SJCRH30 (cell line): Measurements from ENCODE around the gene GRIN2A. TPM values are rescaled to one million over a fixed set of nuclear protein-coding genes. Genes with fewer than 3 reads are reported as not detected.

Source experiments
- DNase-seq, 2 experiments: peaks; one replicate each; pipeline ENCODE4 v3.0.0-alpha.2; 2015 to 2020
- H3K27ac ChIP-seq: fragments of 250-450 bp; sonication (Bioruptor Pico); 2 replicates; pipeline ENCODE4 v1.5.1; 2020; ENCODE audit warnings: mild to moderate bottlenecking, moderate library complexity
- H3K27me3 ChIP-seq: fragments of 250-450 bp; sonication (Bioruptor Pico); 2 replicates; pipeline ENCODE4 v1.5.1; 2020; ENCODE audit warnings: mild to moderate bottlenecking, moderate library complexity
- H3K36me3 ChIP-seq: fragments of 250-450 bp; sonication (Bioruptor Pico); 2 replicates; pipeline ENCODE4 v1.5.1; 2020; ENCODE audit warnings: mild to moderate bottlenecking, moderate library complexity
- H3K4me1 ChIP-seq: fragments of 250-450 bp; sonication (Bioruptor Pico); 2 replicates; pipeline ENCODE4 v1.5.1; 2020; ENCODE audit warnings: mild to moderate bottlenecking, moderate library complexity
- H3K4me3 ChIP-seq: fragments of 250-450 bp; sonication (Bioruptor Pico); 2 replicates; pipeline ENCODE4 v1.5.1; 2020; ENCODE audit warnings: mild to moderate bottlenecking, moderate library complexity
- H3K9me3 ChIP-seq: fragments of 250-450 bp; sonication (Bioruptor Pico); replicated peaks from 2 replicates; pipeline ENCODE4 v1.5.1; 2020; ENCODE audit warnings: mild to moderate bottlenecking, moderate library complexity
- total RNA-seq: library from RNA; depleted of rRNA; stranded (reverse); fragments of >200 nt; shearing (Covaris generic); gene quantifications from 2 replicates; pipeline ENCODE4 v1.2.3, GENCODE V29; 2014

Gene GRIN2A
- total RNA-seq, 1 experiment from 2014 or later = 0.38 TPM

DNA sequence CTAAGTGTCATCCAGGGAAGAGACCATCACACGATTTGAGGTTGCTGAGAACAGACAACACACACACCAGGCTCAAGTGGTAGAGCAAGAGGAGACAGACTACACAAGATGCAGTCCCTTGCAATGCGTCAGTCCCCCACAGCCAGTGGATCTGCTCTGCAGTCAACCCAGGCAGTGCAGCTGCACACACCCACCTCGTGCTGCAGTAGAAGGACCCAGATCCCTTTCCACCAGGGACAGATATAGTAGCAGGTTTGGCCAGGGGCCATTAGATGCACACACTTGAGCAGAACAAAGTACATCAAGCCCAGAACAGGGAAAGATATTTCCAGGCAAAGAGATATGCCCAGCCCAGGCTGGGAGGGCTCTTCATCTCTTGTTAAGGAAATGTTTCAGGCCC, 112.9 kb downstream of the GRIN2A start:
- Histone ChIP-seq H3K4me1 (no peaks in the 10 kb centered on the region), H3K4me3 (no peak overlapping the region), H3K27me3 (no peaks in the 10 kb centered on the region), H3K36me3 (no peaks in the 10 kb centered on the region), H3K9me3 (no peaks in the 10 kb centered on the region), H3K27ac (no peak overlapping the region)
- no peak for DNase-seq

DNA sequence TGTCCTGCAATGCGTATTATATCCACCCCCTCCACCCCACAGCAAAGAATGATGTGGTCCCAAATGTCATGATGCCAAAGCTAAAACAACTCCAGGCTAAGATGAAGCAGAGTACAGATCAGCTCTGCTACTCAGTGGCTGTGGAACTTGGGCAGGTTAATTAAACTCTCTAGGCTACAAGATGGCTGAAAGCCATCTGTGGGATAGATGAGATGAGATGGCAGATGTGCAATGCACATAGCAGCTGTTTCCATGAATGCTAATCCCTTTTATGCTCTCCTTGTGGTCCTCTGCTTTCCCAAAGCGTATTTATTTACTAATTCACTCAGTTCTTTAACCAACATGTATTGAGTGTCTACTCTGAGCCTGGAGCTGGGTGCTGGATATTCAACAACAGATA, 114.4 kb downstream of the GRIN2A start:
- H3K27ac ChIP-seq = no peak overlapping the region

DNA sequence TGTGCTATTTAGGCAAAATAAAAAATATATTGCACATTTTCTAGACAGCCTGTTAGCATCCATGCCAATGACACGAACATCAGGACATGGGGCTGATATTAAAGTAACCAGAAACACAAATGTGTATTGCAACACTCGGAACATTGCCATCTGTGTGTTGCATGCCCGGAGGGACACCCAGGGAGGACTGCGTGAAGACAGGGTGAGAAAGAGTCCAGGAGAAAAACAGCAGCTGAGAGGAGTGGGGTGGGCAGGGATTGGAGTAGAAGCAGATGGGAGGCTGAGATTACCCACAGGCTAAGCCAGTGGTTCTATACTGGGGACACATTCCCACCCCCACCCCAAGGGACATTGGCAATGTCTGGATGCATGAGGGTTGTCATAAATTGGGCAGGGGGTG, 114.8 kb downstream of the GRIN2A start:
- H3K27me3 ChIP-seq = no peaks in the 10 kb centered on the region
- H3K4me3 ChIP-seq = no peak overlapping the region
- H3K9me3 ChIP-seq = no peaks in the 10 kb centered on the region
- H3K36me3 ChIP-seq = no peaks in the 10 kb centered on the region
- no peak overlapping the region for H3K27ac ChIP-seq
- no peaks in the 10 kb centered on the region for H3K4me1 ChIP-seq
- no peak for DNase-seq

More for the DNA sequence above, 114.4 kb downstream of the GRIN2A start:
- peak in 1 of 2 experiments; percentile 7 for DNase-seq
- H3K4me3 ChIP-seq = no peak overlapping the region
- no peaks in the 10 kb centered on the region for H3K27me3 ChIP-seq
- H3K4me1 ChIP-seq = no peaks in the 10 kb centered on the region
- H3K9me3 ChIP-seq = no peaks in the 10 kb centered on the region
- no peaks in the 10 kb centered on the region for H3K36me3 ChIP-seq

DNA sequence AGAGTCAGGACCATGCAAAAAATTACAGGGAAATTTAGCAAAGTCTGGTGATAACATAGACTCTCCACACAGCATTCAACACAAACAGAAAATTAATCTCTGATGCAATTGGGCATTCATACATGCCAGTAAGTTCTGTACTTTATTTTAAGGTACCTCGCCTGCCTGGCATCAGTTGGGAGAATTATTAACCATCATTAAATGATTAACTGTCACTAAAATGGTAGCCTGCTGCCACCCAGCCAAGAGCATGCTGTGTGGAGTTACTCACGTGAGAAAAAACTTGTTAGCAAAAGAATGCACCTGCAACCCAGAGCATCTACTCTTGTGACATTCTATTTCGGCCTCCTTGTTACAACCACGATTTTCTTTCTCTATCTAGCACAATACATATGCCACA, 117.2 kb downstream of the GRIN2A start:
- Histone ChIP-seq H3K4me1 (no peaks in the 10 kb centered on the region), H3K27ac (no peak overlapping the region), H3K27me3 (no peaks in the 10 kb centered on the region), H3K36me3 (no peaks in the 10 kb centered on the region), H3K4me3 (no peak overlapping the region), H3K9me3 (no peaks in the 10 kb centered on the region)
- no peak for DNase-seq

DNA sequence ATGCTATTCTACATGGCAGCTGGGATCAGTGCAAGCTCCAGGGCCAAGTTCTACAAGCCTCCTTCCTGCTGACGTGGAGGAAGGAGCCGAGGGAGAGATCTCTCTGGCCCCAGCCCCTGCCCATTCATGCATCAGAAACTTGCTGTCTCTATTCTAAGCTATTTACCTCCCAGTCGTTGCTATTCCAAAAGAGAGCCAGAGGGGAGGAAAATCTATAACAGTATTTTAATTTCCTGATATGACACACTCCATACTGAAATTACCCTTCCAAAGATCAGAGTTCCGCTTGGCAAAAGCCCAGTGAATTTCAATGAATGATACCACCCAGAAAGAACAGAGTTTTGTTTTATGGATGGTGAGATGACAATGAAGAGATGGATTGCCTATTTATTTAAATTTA, 133.4 kb downstream of the GRIN2A start:
- Histone ChIP-seq H3K36me3 (no peaks in the 10 kb centered on the region), H3K4me3 (no peak overlapping the region), H3K9me3 (no peaks in the 10 kb centered on the region), H3K27ac (no peak overlapping the region), H3K4me1 (no peaks in the 10 kb centered on the region), H3K27me3 (no peaks in the 10 kb centered on the region)
- no peak for DNase-seq

DNA sequence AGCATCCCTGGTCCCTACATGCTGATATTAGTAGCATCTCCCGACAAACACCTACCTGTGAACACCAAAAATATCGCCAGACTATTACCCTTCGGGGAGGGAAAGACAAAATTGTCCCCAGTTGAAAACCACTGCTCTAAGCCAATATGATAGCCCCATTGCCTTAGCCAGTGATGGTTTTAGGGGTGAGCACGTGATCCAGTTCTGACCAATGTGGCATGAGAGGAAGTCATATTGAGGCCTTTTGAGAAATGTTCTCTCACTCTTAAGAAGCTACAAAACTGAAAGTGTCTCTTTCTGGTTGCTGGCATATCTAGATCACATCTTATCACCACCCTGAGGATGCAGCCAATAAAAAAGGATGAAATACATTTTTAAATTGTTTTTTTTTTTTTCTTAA, 136.3 kb downstream of the GRIN2A start:
- Histone ChIP-seq H3K27ac (no peak overlapping the region), H3K27me3 (no peaks in the 10 kb centered on the region), H3K9me3 (no peaks in the 10 kb centered on the region), H3K36me3 (no peaks in the 10 kb centered on the region), H3K4me1 (no peaks in the 10 kb centered on the region), H3K4me3 (no peak overlapping the region)
- DNase-seq = no peak

DNA sequence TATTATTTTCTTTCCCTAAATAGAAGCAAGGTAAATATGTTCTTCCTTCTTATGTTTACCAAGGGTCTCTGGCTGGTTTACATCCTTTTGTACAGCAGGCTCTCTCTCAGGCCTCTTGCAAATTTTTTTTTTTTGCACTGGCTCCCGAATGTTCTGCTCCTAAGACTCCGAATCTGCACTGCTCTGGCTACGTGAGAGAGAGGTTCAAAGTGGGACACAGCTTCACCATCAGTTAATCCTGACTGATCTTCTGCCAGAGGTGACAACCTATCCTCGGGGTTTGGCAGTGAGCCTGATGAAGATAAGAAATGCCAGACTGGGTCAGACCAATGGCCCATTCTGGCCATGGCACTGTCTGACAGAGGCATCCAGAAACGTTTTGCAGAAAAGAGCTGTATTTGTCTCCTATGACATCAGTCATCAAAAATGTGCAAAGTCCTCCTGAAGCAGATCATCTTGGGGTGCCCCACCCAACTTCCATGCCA, 136.9 kb downstream of the GRIN2A start:
- Histone ChIP-seq H3K4me3 (no peak overlapping the region), H3K36me3 (no peaks in the 10 kb centered on the region), H3K4me1 (no peaks in the 10 kb centered on the region), H3K27me3 (no peaks in the 10 kb centered on the region), H3K27ac (no peak overlapping the region), H3K9me3 (no peaks in the 10 kb centered on the region)
- no peak for DNase-seq

DNA sequence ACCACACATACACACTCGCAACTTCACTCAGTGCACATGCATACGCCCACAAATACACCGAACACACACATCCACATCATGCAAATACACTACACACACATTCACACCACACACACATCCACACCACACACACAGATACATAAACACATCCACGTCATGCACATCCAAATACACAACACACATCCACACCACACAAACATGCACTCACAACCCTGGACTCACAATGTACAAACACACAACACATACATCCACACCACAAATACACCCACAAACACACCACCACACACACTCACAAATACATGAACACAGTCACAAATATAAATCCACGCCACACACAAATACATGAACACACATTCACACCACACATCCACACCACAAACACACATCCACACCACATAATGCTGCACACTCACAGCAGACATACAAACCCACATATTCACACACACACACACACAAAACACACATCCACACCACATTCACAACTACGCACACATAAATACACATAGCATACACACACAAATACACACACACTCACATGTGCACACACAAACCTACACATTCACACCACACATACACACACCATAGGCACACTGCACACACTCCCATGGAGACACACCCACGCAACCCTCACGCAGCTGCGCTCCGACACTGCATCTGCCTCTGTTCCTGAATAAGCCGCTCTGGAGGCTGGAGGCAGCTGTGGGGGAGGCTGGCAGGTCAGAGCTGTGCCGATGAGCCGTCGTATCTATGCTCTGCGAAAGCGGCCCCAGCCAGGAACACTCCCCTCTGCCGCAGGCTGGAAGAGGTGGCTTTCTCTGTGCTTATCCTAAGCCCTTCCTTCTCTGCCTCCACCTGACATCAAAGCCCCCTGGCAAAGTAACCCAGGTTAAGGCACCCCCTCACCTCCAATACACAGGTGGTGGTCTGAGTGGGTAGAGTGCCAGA, 141.8 kb downstream of the GRIN2A start:
- H3K4me3 ChIP-seq = no peak overlapping the region
- no peaks in the 10 kb centered on the region for H3K4me1 ChIP-seq
- no peaks in the 10 kb centered on the region for H3K27me3 ChIP-seq
- H3K27ac ChIP-seq = no peak overlapping the region
- no peak for DNase-seq
- H3K9me3 ChIP-seq = no peaks in the 10 kb centered on the region
- H3K36me3 ChIP-seq = no peaks in the 10 kb centered on the region

DNA sequence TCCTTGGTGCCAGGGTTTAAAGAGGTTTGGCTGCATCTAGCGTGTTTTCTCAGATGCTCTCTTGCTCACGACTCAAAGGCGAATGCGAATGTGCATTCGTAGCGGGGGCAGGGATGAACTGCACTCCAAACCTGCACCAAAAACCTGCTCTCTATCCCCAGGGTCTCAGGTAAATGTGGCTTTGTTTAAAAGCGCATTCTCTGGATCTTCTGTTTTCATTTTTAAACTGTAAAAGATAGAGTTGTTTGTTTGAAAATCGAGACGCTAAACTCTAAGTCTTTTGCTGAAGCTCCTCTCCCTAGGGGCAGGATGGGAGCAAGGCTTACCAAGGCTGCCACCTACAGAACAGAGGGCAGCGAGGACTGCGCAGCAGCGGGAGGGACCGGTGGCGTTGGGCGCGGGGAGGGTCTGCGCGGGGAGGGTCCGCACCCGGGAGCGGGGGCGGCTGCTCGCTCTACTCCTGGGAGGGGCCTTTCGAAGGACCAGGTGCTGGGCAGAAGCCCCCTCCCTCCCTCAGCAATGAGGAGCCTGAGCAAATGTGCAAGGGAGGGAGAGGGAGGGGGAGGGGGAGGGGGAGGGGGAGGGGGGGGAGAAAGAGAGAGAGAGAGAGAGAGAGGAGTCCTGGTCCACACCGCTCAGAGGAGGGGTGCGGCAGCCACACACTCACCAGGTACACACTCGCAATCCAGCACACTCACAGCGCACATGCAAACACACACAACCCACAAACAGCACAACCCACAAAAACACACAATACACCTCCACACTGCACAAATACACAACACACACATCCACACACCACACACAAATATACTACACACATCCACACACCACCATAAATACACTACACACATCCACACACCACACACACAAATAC, 142.8 kb downstream of the GRIN2A start:
- DNase-seq = no peak
- H3K9me3 ChIP-seq = no peaks in the 10 kb centered on the region
- H3K4me1 ChIP-seq = no peaks in the 10 kb centered on the region
- H3K4me3 ChIP-seq = no peak overlapping the region
- H3K36me3 ChIP-seq = no peaks in the 10 kb centered on the region
- H3K27ac ChIP-seq = no peak overlapping the region
- H3K27me3 ChIP-seq = no peaks in the 10 kb centered on the region

DNA sequence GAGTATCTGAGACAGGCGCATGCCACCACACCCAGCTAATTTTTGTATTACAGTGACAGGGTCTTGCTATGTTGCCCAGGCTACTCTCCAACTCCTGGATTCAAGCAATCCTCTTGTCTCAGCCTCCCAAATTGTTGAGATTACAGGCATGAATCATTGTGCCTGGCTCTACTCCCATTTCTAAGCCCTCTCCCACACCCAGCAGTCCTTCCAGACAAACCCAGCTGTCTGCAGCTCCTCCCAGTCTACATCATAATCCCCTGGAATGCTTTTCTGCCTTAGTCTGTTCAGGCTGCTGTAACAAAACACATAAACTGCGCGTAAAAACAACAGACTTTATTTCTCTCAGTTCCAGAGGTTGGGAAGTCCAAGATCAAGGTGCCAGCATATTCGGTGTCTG, 144.5 kb downstream of the GRIN2A start:
- H3K4me1 ChIP-seq = no peaks in the 10 kb centered on the region
- no peaks in the 10 kb centered on the region for H3K27me3 ChIP-seq
- peak in 1 of 2 experiments; percentile 2 for DNase-seq
- H3K27ac ChIP-seq = no peak overlapping the region
- H3K9me3 ChIP-seq = no peaks in the 10 kb centered on the region
- no peak overlapping the region for H3K4me3 ChIP-seq
- H3K36me3 ChIP-seq = no peaks in the 10 kb centered on the region

DNA sequence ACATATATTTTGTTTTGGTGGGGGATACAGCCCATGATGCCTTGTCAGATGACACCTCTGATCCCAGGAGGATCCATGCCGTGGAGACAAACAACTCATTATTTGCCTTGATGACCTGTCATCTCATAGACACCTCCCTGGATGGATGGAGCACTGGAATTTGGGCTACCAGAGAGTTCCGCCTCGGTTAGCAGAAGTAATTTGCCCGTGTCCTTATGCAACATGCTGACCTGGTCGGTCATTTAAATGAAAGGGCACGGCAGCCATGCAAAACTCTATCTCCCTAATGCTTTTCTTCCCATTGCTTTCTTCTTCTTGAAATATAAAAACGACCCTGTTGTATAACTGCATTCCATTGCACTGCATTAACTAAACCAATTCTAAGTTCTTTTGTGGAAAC, 145.3 kb downstream of the GRIN2A start:
- Histone ChIP-seq H3K27me3 (no peaks in the 10 kb centered on the region), H3K4me3 (no peak overlapping the region), H3K36me3 (no peaks in the 10 kb centered on the region), H3K4me1 (no peaks in the 10 kb centered on the region), H3K27ac (no peak overlapping the region), H3K9me3 (no peaks in the 10 kb centered on the region)
- DNase-seq = no peak

DNA sequence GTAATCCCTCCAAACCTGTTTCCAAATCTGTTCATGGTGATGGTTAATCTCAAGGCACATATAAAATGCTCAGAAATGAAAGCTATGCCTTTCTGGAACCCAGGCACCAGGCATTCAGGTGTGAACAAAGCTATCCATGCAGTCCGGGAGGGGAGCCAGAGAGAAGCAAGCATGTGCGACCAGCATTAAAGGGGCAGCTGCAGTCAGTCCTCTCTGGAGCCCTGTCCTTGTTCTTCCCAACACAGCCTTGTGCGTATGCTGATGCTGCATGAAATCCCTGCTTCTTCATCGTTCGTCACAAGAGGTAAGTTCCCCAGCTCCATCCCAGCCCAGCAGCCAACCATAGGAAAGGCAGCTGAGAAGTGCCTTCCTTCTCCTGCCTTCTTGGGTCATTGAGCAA, 148.7 kb downstream of the GRIN2A start:
- Histone ChIP-seq H3K27me3 (no peaks in the 10 kb centered on the region), H3K36me3 (no peaks in the 10 kb centered on the region), H3K4me3 (no peak overlapping the region), H3K4me1 (no peaks in the 10 kb centered on the region), H3K9me3 (no peaks in the 10 kb centered on the region), H3K27ac (no peak overlapping the region)
- no peak for DNase-seq

DNA sequence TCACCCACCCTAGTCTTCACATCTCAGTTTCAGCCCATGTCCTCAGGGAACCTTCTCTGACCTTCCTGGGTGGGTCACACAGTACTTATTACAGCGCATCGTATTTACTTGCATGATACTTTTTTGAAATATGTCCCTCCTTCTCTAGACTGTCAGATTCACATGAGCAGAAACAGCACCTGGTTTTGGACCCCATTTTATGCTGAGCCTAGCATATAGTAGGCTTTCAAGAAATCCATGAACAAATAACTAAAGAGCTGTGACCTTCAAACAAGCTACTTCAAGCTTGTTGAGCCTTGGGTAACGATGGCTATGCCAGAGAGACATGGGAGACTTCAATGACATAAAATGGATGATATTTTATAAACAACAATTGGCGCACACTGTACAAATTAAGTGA, 150.3 kb downstream of the GRIN2A start:
- no peak overlapping the region for H3K4me3 ChIP-seq
- H3K27ac ChIP-seq = no peak overlapping the region
- no peaks in the 10 kb centered on the region for H3K27me3 ChIP-seq
- no peaks in the 10 kb centered on the region for H3K9me3 ChIP-seq
- no peaks in the 10 kb centered on the region for H3K4me1 ChIP-seq
- no peaks in the 10 kb centered on the region for H3K36me3 ChIP-seq
- DNase-seq = no peak

DNA sequence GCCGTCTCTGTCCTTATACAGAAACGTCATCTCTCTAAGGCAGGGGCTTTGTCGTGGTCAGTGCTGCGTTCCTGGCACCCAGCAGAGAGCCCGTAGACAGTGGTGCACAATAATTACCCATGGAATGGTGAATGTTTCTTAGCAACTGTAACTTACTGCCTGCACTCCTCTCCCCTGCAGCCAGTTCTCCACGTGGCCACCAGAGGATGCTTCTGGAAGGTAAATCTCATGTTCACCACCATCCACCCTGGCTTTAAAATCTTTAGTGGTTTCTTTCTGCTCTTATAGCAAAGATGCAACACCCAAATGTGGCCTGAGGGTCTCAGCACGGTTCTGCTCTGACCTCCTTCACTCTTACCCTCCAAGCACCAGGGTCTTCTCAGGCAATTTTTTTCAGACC, 150.8 kb downstream of the GRIN2A start:
- Histone ChIP-seq H3K9me3 (no peaks in the 10 kb centered on the region), H3K27me3 (no peaks in the 10 kb centered on the region), H3K4me3 (no peak overlapping the region), H3K36me3 (no peaks in the 10 kb centered on the region), H3K27ac (no peak overlapping the region), H3K4me1 (no peaks in the 10 kb centered on the region)
- no peak for DNase-seq

DNA sequence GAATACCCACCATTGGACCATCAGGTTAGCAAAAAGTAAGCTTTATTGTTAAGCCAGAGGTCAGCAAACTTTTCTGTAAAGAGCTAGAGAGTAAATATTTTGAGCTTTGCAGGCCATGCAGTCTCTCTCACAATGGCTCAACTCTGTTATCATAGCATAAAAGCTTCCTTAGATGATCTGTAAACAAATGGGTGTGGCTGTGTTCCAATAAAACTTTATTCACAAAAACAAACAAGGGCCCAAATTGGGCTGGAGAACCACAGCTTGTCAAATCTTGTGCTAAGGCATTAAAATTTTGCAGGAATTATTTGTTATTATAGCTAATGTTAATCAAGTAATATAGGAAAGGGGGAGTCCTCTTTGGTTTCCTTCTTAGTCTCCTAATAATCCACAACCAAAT, 153.6 kb downstream of the GRIN2A start:
- Histone ChIP-seq H3K4me3 (no peak overlapping the region), H3K9me3 (no peaks in the 10 kb centered on the region), H3K27ac (no peak overlapping the region), H3K27me3 (no peaks in the 10 kb centered on the region), H3K36me3 (no peaks in the 10 kb centered on the region), H3K4me1 (no peaks in the 10 kb centered on the region)
- DNase-seq = no peak
